KMS-11 (cell line): ENCODE data around the gene RNF125.

ENCODE experiments used
- H2AFZ ChIP-seq: fragments of 200-600 bp; sonication (generic); 2 replicates; pipeline ENCODE4 v1.6.1; 2016; ENCODE audit warnings: antibody characterized with exemption, mixed run types, low read depth
- H3K27ac ChIP-seq: fragments of 200-600 bp; sonication (generic); 2 replicates; pipeline ENCODE4 v1.6.1; 2016; ENCODE audit warnings: mild to moderate bottlenecking, mixed run types
- H3K27me3 ChIP-seq: fragments of 200-600 bp; sonication (generic); 2 replicates; pipeline ENCODE4 v1.6.1; 2017; ENCODE audit warnings: mild to moderate bottlenecking, low read depth, mixed run types, moderate library complexity; ENCODE audit not compliant: insufficient read depth
- H3K36me3 ChIP-seq: fragments of 200-600 bp; sonication (generic); 2 replicates; pipeline ENCODE4 v1.6.1; 2017; ENCODE audit warnings: mild to moderate bottlenecking, mixed run types; ENCODE audit not compliant: insufficient read depth
- H3K4me1 ChIP-seq: fragments of 200-600 bp; sonication (generic); 2 replicates; pipeline ENCODE4 v1.6.1; 2016; ENCODE audit warnings: mild to moderate bottlenecking, low read depth, mixed run types; ENCODE audit not compliant: poor library complexity, severe bottlenecking
- H3K4me2 ChIP-seq: fragments of 200-600 bp; sonication (generic); 2 replicates; pipeline ENCODE4 v1.7.0; 2016; ENCODE audit warnings: mild to moderate bottlenecking, mixed run types
- H3K4me3 ChIP-seq: fragments of 200-600 bp; sonication (generic); IDR thresholded peaks from 2 replicates; pipeline ENCODE4 v1.6.1; 2017; ENCODE audit warnings: low read depth, low read length, mixed read lengths; ENCODE audit not compliant: insufficient read depth
- H3K79me2 ChIP-seq: fragments of 200-600 bp; sonication (generic); 2 replicates; pipeline ENCODE4 v1.6.1; 2016; ENCODE audit warnings: low read depth, mixed run types; ENCODE audit not compliant: insufficient read depth
- H3K9ac ChIP-seq: fragments of 200-600 bp; sonication (generic); 2 replicates; pipeline ENCODE4 v1.6.1; 2016; ENCODE audit warnings: mild to moderate bottlenecking, mixed run types
- H4K20me1 ChIP-seq: fragments of 200-600 bp; sonication (generic); 2 replicates; pipeline ENCODE4 v1.6.1; 2016; ENCODE audit warnings: mild to moderate bottlenecking, mixed run types; ENCODE audit not compliant: insufficient read depth
- CTCF ChIP-seq: fragments of 200-600 bp; sonication (generic); conservative IDR thresholded peaks from 2 replicates; pipeline ENCODE4 v1.6.1; 2017; ENCODE audit warnings: low read depth, mild to moderate bottlenecking, antibody characterized with exemption, low read length, moderate library complexity, mixed read lengths

RNF125 gene

GRCh38 chr18:32095900-32096229, 77.2 kb downstream of the RNF125 start:
- peaks cover 47% of the 10 kb centered on the region for H4K20me1 ChIP-seq
- no peak overlapping the region; the same call in 1 of the 2 replicates for H3K4me2 ChIP-seq
- no peak overlapping the region for H2AFZ ChIP-seq
- peaks cover 83% of the 10 kb centered on the region for H3K79me2 ChIP-seq
- no peak for TF ChIP-seq CTCF
- H3K36me3 ChIP-seq = no peaks in the 10 kb centered on the region; the same call in 1 of the 2 replicates
- H3K4me3 ChIP-seq = no peak overlapping the region
- H3K9ac ChIP-seq = no peak overlapping the region
- no peak overlapping the region for H3K27ac ChIP-seq
- H3K4me1 ChIP-seq = peaks cover 29% of the 10 kb centered on the region
- no peaks in the 10 kb centered on the region for H3K27me3 ChIP-seq

- H3K4me3 ChIP-seq = no peak overlapping the region
- no peaks in the 10 kb centered on the region for H3K27me3 ChIP-seq
- peaks cover 50% of the 10 kb centered on the region for H4K20me1 ChIP-seq
- peaks cover 23% of the 10 kb centered on the region for H3K4me1 ChIP-seq
- H3K9ac ChIP-seq = no peak overlapping the region
- H3K36me3 ChIP-seq = no peaks in the 10 kb centered on the region; the same call in 1 of the 2 replicates
- H2AFZ ChIP-seq = no peak overlapping the region
- H3K4me2 ChIP-seq = no peak overlapping the region
- no peak for TF ChIP-seq CTCF
- no peak overlapping the region for H3K27ac ChIP-seq
- peaks cover 93% of the 10 kb centered on the region for H3K79me2 ChIP-seq
Observed at GRCh38 chr18:32096946-32097345, 78.3 kb downstream of the RNF125 start.

- Histone ChIP-seq H3K4me2 (no peak overlapping the region), H4K20me1 (peaks cover 55% of the 10 kb centered on the region), H3K36me3 (0 out of 2 replicates have a peak, but pooled peaks cover 4% of the 10 kb centered on the region), H3K79me2 (peaks cover 95% of the 10 kb centered on the region), H3K9ac (no peak overlapping the region), H3K4me3 (no peak overlapping the region), H2AFZ (no peak overlapping the region), H3K4me1 (peaks cover 27% of the 10 kb centered on the region), H3K27ac (no peak overlapping the region), H3K27me3 (no peaks in the 10 kb centered on the region)
- no peak for TF ChIP-seq CTCF
Observed at GRCh38 chr18:32104516-32104915, 85.9 kb downstream of the RNF125 start.

GRCh38 chr18:32110005-32110404, 91.4 kb downstream of the RNF125 start:
- Histone ChIP-seq H3K27me3 (no peaks in the 10 kb centered on the region), H2AFZ (no peak overlapping the region), H3K9ac (no peak overlapping the region), H3K27ac (no peak overlapping the region), H4K20me1 (peaks cover 51% of the 10 kb centered on the region), H3K79me2 (peaks cover 82% of the 10 kb centered on the region), H3K4me2 (no peak overlapping the region), H3K4me1 (peaks cover 21% of the 10 kb centered on the region), H3K36me3 (no peaks in the 10 kb centered on the region), H3K4me3 (no peak overlapping the region)
- TF ChIP-seq CTCF = no peak
